Left cardiac atrium (tissue), 4 donors: Measurements from ENCODE around the gene TPSAB1. TPM values are rescaled to one million over a fixed set of nuclear protein-coding genes. Genes with fewer than 3 reads are reported as not detected.

ENCODE experiments used
- ATAC-seq, 2 donors: fragments of 200-7000 bp; cut with Tn5 transposase; one replicate each; pipeline ENCODE4 v1.9.1; 2020; ENCODE audit warnings: mild to moderate bottlenecking in 2 of 2, moderate library complexity in 2 of 2
- DNase-seq: peaks from one replicate; pipeline ENCODE4 v3.0.0-alpha.2; 2020
- intact Hi-C, 2 donors: fragments of 100-400 bp; cut with DNase I; formaldehyde crosslinking; loops; one replicate each; pipeline versions ENCODE4 v1.14.1 to v1.15.1; 2022 to 2023
- total RNA-seq, 2 donors: library from RNA; stranded (reverse); fragmentation: NEBNext Ultra II Directional; extraction: Animal tissue kit (Norgen Biotek cat#: 25700); gene quantifications; one replicate each; pipeline ENCODE4 v1.2.1, GENCODE V29; 2021
- donor health status: DM: no; HTN: yes; CAD: no.
- donor health status: DM: no; HTN: yes; CAD: no; lungs with severe emphysema.
- donor health status: DM: yes; HTN: yes; CAD: no.
- donor health status: Dilated cardiomyopathy.

TPSAB1 gene
- total RNA-seq, 2 donors from 2014 or later, result 2.1 to 17.3 TPM

DNA sequence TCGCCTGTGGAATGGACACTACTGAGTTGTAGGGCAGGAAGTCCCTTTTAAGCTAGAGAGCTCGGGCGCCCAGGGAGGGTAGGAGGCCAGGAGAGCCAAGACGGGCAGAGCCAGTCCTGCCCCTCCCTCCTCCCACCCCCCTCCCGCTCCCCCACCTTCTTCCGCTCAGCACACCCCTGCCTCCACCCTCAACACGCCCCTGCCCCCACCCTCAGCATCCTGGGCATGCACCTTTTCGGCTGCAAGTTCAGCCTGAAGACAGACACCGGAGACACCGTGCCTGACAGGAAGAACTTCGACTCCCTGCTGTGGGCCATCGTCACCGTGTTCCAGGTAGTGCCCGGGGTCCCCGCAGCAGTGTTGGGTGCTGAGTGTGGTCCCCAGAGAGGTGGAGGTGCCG lies 33.7 kb upstream of the TPSAB1 start:
- intact Hi-C loops, result no loop called here
- ATAC-seq, result no peak
- DNase-seq, result no peak

DNA sequence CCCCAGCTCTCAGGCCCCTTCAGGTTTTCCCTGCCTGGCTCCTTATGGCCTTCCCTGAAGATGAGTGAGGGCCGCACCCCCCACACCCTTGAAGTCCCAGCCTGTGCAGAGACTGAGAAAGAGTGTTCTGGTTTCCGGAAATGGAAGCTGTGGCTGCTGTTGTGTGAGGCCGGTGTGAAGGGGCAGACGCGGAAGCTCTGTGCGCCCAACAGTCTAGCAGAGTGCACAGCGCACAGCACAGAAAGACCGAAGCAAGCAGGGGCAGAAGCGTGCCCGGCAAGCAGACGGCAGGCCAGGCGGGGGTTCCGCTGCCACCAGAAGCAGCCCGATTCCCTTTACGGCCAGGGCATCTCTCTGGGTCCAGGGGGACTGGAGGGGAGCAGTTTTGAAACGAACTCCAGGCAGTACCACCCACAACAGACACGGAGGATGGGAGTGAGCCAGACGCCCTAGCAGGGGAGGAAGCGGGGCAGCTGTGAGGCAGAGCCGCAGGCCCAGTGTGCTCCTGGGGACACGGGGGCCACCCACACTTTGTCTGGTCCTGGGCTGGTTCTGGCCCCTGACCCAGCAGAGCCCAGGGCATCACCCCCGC lies 32.2 kb upstream of the TPSAB1 start:
- intact Hi-C loops, result no loop called here
- ATAC-seq, result no peak
- DNase-seq, result no peak

DNA sequence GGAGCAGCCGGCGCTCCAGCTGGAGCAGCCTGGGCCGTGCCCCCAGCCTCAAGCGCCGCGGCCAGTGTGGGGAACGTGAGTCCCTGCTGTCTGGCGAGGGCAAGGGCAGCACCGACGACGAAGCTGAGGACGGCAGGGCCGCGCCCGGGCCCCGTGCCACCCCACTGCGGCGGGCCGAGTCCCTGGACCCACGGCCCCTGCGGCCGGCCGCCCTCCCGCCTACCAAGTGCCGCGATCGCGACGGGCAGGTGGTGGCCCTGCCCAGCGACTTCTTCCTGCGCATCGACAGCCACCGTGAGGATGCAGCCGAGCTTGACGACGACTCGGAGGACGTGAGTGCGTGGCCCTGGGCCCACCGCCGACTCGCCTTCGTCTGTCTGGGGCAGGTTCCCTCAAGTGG lies 31.4 kb upstream of the TPSAB1 start:
- intact Hi-C loops, result no loop called here
- ATAC-seq (no peak), DNase-seq (no peak)

DNA sequence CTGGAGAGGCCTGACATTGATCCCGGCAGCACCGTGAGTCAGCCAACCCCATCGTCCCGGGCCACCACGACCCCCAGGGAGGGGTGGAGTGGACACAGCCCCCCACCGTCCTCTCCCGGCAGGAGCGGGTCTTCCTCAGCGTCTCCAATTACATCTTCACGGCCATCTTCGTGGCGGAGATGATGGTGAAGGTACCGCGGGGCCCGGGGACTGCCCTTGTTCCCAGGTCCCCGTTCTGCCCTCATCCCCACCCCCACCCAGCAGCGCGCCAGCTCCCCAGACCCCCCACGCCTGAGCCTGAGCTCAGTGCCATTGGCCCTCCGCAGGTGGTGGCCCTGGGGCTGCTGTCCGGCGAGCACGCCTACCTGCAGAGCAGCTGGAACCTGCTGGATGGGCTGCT lies 30.0 kb upstream of the TPSAB1 start:
- DNase-seq (no peak), ATAC-seq (no peak)
- intact Hi-C loops, result no loop called here

DNA sequence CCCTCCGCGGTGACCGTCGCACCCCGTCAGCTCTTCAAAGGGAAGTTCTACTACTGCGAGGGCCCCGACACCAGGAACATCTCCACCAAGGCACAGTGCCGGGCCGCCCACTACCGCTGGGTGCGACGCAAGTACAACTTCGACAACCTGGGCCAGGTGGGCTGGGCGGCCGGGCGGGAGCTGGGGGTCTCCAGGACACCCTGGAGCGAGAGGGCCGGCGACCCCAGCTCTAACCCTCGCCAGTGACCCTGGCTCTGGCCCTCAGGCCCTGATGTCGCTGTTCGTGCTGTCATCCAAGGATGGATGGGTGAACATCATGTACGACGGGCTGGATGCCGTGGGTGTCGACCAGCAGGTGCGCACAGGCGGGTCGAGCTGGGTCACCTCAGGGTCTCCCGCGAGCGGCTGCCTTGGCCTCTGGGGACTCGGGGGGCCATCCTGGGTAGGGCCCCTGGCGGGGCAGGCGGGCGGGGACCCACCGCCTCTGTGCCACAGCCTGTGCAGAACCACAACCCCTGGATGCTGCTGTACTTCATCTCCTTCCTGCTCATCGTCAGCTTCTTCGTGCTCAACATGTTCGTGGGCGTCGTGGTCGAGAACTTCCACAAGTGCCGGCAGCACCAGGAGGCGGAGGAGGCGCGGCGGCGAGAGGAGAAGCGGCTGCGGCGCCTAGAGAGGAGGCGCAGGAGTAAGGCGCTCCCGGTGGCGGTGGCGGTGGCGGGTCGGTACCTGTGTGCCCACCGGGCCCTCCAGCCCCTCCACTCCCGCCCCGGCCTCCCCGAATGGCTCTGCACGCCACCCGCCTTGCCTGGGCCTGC lies 28.8 kb upstream of the TPSAB1 start:
- DNase-seq (no peak), ATAC-seq (no peak)
- intact Hi-C loops, result no loop called here

DNA sequence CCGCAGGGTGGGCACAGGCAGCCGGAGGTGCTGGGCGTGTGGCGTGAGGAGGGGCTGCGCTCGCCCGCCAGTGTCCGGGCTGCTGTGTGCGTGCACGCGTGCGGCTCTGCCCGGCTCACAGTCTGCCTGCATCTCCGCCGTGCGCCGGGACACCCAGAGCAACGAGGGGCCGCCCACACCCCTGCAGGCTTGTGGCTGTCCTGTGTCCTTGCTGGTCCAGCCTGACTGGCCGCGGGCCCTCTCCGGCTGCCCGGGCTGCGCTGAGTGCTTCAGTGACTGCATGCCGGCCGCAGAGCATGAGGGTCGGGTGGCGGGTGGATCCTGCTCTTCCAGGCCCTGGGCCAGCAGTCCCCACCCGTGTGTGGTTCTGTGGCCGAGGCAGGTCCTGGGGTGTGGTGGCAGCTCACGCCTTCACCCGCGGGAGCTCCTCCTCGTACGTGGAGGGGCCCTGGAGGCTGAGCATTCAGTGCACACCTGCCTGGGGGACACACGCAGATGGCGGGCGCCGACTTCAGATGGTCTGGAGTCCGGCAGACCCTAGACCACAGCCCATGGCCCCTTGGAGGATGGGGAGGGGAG lies 27.8 kb upstream of the TPSAB1 start:
- DNase-seq (no peak), ATAC-seq (no peak)
- intact Hi-C loops, result no loop called here

DNA sequence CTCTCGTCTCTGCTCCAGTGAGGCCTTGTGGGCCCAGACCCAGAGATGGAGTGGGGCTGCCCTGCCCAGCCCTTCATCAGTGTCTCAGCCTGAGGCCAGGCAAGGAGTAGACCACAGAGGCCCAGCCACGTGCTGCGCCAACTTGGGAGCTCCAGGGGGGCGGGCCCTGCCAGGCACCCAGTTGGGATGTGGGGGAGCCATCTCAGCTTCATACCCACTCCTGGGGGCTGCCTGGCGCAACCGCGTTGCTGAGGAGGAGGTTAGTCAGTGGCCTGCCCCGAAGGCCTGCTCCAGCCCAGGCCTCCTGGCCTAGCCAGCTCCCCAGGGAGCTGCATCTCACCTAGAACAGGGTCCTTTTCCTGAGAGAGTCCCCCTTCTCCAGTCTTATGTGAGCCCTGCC lies 27.3 kb upstream of the TPSAB1 start:
- intact Hi-C loops, result no loop called here
- no peak for DNase-seq
- ATAC-seq, result no peak

DNA sequence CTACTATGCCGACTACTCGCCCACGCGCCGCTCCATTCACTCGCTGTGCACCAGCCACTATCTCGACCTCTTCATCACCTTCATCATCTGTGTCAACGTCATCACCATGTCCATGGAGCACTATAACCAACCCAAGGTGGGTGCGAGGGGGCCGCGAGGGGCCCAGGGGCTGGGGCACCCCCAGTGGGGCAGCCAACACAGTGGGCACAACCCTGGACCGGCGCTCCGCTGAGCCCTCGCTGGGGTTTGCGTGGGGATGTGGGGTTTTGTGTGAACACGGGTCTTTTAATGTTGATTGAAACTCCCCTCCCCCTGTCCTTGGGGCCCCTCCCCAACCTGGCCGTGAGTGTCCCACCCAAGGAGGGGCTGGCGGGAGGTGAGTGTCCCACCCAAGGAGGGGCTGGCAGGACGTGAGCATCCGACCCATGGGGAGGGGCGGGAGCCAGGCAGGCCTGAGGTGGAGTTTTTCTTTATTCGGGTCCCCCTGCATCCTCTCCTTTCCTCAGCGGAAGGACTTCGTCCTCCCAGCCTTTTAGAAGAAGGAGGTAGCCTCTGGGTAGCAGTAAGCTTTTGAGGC lies 26.6 kb upstream of the TPSAB1 start:
- DNase-seq (no peak), ATAC-seq (no peak)
- intact Hi-C loops, result no loop called here

DNA sequence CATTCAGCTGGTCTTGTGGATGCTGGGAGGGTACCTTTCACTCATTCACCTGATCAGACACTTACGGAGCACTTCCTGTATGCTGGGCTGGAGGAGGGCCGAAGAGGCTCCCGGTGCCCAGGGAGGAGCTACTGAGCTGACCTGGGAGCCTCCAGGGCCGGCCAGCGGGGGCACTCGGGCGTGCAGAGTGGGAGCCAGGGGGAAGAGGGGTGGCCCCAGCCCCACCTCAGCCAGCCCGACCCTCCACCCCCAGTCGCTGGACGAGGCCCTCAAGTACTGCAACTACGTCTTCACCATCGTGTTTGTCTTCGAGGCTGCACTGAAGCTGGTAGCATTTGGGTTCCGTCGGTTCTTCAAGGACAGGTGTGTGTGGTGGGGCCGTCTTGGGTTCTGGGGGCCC lies 25.8 kb upstream of the TPSAB1 start:
- ATAC-seq, result no peak
- intact Hi-C loops, result no loop called here
- DNase-seq, result no peak

DNA sequence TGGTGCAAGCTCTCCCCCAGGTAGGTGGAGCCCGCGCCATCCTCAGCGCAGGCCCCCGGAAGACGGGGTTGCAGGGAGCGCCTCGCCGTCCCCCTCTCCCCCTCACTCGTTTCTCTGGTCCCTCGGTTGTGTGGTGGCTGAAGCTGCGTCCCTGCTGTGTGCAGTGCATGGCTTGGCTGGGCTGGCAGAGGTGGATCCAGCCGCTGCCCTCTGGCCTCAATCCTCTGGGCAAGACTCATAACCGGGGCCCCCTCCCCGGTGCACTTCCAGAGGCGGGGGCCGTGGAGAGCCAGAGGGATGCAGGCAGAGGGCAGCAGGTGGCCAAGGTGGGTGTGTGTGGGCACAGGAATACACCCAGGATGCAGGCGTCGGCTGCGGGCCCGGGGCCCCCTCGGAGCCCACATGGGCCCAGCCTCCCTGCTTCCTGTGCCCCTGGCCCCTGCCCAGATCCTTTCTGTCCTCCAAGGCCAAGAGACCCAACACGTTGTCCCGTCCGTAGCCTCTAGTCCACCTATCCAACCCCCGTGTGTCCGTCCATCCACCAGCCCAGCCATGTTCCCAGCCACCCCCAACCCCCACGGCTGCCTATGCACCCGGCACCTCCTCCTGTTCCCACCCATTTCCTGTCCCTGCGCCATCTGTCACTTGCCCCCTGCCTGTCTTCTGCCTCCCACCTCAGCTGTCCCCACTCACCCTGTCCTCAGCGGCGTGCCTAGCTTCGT lies 24.8 kb upstream of the TPSAB1 start:
- DNase-seq (no peak), ATAC-seq (no peak)
- intact Hi-C loops, result no loop called here

DNA sequence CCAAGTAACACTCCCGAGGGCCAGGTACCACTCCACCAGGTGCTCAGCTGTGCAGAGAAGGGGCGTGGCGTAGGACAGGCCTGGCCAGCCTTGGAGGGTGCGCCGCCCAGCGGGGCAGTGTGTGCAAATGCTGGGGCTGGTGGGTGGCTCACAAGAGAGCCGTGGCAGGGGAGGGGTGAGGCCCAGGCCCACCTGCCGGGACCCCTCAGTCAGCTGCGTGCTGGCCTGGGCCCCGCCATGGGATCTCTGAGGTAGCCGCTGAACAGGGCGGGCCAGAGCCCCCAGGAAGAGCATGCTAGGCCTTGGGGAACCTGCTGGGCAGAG lies 24.2 kb upstream of the TPSAB1 start:
- intact Hi-C loops, result no loop called here
- DNase-seq (no peak), ATAC-seq (no peak)

DNA sequence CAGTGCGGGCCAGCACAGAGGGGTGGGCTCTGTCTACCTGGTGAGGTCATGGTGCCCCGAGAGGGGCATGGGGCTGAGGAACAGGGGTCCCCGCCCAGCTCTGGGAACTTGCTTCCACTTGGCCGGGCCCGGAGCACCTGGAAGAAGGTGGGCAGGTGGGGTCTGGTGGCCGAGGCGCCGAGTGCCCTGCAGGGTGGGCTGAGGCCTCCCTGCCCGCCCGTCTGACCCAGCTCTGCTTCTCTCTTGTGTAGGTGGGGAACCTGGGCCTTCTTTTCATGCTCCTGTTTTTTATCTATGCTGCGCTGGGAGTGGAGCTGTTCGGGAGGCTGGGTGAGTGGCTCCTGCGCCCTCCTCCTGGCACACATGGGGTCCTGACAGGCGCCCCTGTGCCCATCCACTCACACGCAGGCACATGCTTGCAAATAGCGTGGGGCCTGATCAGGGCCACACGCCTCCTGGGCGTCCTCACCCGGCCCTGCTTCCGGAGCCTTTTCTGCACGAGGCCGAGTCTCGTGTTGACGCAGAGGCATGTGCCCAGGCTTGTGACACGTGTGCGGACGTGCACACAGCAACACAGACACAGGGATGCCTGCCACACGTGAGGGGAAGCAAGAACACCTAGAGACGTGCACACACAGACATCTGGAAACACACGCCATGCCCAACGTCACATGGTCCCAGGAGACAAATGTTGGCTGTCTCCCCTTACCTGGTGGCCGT lies 23.7 kb upstream of the TPSAB1 start:
- intact Hi-C loops, result no loop called here
- ATAC-seq, result no peak
- DNase-seq, result no peak

DNA sequence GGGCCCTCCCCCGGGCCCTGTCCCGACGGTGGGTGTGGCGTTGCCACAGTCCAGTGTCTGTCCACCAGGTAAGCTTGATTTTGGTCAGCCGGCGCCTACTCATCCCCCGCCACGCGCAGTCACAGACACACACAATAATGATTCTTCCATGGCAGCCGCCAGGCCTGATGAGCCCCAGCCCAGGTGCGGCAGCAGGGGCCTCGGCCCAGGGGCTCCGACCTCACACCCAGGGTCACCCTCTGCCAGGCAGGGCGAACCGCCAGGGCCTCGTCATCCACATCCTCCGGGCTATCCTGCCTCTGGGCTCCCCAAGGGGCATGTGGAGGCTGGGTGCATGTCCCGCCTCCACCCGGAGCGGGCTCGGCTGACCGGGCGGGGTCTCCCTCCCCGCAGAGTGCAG lies 23.0 kb upstream of the TPSAB1 start:
- intact Hi-C loops, result no loop called here
- ATAC-seq (no peak), DNase-seq (no peak)

DNA sequence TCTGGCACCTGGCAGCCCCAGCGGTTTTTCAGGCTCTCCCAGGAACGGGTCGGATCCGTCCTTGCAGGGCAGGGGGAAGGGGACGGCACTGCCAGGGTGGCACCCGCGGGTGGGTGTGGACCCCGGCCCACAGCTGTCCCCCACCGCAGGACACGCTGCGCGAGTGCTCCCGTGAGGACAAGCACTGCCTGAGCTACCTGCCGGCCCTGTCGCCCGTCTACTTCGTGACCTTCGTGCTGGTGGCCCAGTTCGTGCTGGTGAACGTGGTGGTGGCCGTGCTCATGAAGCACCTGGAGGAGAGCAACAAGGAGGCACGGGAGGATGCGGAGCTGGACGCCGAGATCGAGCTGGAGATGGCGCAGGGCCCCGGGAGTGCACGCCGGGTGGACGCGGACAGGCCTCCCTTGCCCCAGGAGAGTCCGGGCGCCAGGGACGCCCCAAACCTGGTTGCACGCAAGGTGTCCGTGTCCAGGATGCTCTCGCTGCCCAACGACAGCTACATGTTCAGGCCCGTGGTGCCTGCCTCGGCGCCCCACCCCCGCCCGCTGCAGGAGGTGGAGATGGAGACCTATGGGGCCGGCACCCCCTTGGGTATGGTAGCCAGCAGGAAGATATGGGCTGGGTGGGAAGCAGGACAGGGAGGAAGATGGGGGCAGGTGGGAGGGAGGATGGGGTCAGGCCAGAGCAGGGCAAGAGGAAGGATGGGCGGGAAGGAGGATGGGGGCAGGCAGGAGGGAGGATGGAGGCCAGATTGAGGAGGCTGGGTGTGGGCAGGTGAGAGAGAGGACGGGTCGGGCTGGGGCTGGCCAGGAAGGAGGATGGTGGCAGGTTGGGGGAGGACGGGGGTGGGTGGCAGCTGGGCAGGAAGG lies 22.2 kb upstream of the TPSAB1 start:
- intact Hi-C loops, result no loop called here
- ATAC-seq (no peak), DNase-seq (no peak)

DNA sequence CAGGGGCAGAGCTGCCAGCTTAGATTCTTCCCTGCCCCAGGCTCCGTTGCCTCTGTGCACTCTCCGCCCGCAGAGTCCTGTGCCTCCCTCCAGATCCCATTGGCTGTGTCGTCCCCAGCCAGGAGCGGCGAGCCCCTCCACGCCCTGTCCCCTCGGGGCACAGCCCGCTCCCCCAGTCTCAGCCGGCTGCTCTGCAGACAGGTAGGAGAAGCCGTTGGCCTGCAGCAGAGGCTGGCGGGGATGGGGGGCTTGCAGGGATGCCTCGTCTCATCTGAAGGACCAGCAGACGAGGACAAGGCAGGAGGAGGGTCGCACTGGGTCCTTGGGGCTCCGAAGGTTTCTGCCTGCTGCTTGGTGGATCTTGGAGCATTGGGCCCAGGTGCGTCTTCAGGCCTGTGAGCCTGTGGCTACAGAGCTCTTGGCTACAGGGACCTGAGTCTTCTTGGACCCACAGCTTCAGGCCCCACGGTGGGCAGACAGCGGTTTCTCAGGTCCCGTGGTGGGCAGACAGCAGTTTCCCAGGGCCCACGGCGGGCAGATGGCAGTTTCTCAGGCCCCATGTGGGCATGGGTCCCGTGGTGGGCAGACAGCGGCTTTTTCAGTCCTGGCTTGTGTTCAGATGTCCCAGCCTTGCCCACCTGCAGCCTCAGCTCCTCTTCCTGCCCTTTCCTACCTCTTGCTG lies 21.4 kb upstream of the TPSAB1 start:
- intact Hi-C loops, result no loop called here
- DNase-seq (no peak), ATAC-seq (no peak)

DNA sequence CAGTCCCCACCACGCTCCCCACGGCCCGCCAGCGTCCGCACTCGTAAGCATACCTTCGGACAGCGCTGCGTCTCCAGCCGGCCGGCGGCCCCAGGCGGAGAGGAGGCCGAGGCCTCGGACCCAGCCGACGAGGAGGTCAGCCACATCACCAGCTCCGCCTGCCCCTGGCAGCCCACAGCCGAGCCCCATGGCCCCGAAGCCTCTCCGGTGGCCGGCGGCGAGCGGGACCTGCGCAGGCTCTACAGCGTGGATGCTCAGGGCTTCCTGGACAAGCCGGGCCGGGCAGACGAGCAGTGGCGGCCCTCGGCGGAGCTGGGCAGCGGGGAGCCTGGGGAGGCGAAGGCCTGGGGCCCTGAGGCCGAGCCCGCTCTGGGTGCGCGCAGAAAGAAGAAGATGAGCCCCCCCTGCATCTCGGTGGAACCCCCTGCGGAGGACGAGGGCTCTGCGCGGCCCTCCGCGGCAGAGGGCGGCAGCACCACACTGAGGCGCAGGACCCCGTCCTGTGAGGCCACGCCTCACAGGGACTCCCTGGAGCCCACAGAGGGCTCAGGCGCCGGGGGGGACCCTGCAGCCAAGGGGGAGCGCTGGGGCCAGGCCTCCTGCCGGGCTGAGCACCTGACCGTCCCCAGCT lies 20.3 kb upstream of the TPSAB1 start:
- intact Hi-C loops, result no loop called here
- ATAC-seq, result no peak
- no peak for DNase-seq

DNA sequence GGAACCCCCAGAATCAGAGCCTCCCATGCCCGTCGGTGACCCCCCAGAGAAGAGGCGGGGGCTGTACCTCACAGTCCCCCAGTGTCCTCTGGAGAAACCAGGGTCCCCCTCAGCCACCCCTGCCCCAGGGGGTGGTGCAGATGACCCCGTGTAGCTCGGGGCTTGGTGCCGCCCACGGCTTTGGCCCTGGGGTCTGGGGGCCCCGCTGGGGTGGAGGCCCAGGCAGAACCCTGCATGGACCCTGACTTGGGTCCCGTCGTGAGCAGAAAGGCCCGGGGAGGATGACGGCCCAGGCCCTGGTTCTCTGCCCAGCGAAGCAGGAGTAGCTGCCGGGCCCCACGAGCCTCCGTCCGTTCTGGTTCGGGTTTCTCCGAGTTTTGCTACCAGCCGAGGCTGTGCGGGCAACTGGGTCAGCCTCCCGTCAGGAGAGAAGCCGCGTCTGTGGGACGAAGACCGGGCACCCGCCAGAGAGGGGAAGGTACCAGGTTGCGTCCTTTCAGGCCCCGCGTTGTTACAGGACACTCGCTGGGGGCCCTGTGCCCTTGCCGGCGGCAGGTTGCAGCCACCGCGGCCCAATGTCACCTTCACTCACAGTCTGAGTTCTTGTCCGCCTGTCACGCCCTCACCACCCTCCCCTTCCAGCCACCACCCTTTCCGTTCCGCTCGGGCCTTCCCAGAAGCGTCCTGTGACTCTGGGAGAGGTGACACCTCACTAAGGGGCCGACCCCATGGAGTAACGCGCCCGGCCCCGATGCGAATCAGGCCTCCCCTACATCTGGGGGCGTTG lies 19.5 kb upstream of the TPSAB1 start:
- intact Hi-C loops, result no loop called here
- DNase-seq (no peak), ATAC-seq (no peak)
